AG08396 (cell line): ENCODE data around the gene IKZF5.

Source experiments
- DNase-seq: peaks from one replicate; pipeline ENCODE4 v3.0.0; 2012; ENCODE audit warnings: low spot score, mixed read lengths

Gene IKZF5

GRCh38 chr10:123014772-123015171 is 6.2 kb upstream of the IKZF5 start:
- DNase-seq: no peak

DNA sequence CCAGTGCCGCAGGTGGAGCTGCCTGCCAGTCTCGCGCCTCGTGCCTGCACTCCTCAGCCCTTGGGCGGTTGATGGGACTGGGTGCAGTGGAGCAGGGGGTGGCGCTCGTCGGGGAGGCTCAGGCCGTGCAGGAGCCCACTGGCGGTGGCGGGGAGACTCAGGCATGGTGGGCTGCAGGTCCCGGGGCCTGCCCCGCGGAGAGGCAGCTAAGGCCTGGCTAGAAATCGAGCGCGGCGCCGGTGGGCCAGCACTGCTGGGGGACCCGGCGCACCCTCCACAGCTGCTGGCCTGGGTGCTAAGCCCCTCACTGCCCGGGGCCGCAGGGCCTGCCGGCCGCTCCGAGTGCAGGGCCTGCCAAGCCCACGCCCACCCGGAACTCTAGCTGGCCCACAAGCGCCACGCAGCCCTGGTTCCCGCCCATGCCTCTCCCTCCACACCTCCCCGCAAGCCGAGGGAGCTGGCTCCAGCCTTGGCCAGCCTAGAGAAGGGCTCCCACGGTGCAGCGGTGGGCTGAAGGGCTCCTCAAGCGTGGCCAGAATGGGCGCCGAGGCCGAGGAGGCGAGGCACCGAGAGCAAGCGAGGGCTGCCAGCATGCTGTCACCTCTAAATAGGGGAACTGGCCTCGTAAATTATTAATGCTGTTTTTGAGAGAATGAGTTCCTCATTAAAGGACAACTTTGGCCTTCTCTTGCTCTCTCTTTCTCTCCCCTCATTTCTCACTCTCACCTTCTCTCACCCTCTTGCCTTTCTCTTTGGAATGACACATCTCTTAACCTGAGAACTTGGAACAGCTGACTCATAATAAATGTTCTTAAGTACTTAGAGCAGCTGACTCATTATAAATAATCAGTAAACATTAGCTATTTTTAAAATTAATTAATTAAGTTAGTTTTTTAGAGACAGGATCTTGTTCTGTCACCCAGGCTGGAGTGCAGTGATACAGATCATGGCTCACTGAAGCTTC is 5.1 kb upstream of the IKZF5 start:
- no peak for DNase-seq

DNA sequence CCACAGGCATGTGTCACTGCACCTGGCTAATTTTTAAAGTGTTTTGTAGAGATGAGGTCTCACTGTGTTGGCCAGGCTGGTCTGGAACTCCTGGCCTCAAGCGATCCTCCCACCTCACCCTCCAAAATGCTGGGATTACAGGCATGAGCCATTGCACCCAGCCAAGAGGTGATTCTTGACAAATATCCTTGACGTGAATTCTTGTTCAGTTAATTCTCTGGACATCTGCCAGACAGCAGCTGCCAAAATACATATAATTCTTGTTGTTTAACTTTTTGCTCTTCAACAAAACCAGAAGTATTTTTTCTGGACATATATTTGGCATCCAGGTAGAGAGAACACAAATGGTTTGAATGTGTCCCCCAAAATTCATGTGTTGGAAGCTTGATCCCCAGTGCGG is 3.4 kb upstream of the IKZF5 start:
- DNase-seq: no peak

DNA sequence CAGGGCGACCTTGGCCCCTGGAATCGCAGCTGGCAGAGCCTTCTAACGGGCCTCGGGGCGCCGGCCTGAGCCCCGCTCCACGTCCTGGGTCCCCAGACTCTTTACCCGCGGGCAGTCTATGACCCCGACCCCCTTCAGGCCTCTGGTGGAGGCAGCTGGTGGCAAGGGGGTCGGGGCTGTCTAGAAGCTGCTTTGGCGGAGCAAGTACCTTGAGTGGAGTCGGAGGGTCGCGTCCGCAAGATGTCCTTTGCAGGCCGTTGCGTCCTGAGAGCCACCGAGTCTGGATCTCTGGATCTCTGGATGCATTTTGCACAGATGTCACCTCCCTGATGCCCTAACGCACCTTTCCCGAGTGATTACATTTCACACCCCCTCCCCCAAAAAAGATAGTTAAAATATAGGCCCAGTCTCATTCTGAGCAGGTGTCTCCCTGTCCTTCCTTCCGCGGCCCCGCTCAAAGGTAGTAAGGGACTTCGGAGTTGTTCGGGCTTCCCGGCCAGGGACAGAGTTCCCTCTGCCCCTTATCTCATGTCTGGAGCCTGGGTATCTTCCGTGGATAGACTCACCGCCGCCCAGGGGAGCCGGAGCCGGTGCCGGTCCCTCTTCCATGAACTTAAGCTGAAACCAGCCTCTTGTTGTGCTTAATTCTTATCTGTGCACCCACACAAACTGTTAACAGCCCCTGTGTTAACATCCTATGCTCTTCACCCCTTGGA is 668 bp upstream of the IKZF5 start:
- DNase-seq: peak; percentile 37

- DNase-seq: peak; percentile 71
Observed at GRCh38 chr10:123007558-123008354, 839 bp downstream of the IKZF5 start.

DNA sequence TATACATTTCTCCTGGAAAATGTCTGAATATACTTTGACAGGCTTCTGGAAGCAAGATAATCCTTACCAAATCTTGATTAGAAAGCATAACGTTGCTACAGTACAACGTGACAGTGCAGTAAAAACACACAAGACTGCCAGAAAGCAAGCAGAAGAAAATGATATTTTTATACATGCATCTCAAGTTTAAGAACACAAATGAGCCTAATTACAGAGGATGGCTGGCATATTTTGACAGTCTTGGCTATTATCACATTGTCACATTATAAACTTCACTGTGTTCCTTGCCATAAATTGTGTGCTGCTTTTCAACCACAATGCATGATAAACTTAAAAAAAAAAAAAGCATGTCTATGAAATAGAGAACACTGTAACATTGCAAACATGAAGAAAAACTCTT is 4.3 kb downstream of the IKZF5 start:
- DNase-seq: no peak

DNA sequence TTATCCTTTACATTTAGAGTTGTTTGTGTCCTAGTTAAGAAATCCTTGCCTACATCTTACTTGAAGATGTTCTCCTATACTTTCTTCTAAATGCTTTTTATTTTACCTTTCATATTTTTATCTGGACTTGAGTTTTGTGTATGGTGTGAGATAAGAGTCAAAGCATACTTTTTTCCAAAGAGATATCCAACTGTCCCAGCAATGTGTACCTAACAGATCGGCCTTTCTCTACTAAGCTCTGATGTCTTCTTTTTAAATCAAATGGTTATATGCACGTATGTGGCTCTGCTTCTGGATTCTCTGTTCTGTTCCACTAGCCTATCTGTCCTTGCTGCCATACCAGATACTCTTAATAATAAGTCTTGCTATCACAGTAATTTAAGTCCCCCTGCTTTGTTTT is 7.2 kb downstream of the IKZF5 start:
- DNase-seq: no peak

DNA sequence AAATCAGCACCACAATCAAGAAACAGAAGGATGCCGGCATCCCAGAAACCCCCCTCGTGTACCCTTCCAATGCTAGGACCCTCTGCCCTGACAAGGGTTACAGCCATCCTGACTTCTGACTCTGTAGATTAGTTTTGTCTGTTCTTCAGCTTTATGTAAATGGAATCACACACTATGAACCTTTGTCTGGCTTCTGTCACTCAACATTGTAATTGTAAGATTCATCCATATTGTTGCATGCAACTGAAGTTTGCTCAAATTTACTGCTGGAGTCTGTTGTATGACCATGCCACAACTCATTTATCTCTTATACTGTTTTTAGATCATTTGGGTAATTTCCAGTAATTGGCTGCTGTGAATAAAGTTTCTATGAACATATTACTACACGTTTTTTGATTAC is 8.4 kb downstream of the IKZF5 start:
- no peak for DNase-seq

- no peak for DNase-seq
Observed at GRCh38 chr10:122999347-122999746, 9.2 kb downstream of the IKZF5 start.

DNA sequence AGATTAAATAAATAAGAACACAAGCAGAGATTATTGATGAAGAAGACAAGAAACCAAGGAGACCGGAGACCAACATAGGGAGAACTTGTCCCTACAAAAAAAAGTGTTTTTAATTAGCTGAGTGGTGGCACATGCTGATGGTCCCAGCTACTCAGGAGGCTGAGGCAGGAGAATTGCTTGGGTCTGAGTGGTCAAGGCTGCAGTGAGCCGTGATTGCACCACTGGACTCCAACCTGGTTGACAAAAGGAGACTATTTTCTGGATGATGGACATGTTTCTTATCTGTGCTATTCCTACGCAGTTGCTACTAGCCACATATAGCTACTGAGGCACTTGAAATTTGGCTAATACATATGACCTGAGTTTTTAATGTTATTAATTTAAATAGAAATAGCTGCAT is 9.7 kb downstream of the IKZF5 start:
- DNase-seq: no peak

DNA sequence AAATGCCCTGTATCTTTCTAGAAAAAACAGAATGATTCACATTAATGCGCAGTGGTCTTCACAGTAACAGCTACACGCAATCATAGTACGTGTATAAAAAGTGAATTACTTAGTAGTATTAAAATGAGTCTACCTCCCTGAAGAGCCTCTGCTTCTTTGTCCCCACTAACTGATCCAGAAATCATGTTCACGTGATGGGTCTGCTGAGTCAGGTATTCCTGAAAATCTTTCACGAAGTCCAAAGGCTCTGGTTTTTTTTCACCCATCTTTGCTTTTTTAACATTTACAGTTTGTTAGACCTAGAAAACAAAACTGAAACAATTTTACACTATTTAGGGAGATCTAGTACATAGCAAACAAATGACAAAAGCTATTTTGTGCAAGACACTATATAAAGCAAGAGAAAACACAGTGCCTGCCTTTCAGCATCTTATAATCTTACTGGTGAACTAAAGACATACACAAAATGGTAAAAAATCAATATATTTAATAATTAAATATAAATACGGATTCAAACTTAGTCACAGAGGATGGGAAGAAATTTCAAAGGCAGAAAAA is 10.2 kb downstream of the IKZF5 start:
- DNase-seq: no peak

DNA sequence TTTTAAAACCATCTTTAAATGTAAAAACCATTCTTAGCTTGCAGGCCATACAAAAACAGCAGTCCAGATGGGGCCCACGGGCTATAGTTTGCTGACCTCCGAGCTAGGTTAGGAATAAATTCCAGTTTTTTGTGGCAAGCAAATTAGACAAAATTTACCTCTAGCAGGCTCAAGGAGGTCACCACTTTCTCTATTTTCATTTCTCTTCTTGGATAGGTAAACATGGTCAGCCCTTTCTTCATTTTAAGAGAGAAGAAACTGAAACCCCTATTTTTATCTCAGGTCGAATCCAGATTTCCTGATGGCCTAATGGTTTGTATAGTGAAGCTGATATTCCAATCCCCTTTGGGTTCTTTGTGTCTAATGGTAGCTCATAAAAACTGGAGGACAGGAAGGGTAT is 10.7 kb downstream of the IKZF5 start:
- DNase-seq: no peak

DNA sequence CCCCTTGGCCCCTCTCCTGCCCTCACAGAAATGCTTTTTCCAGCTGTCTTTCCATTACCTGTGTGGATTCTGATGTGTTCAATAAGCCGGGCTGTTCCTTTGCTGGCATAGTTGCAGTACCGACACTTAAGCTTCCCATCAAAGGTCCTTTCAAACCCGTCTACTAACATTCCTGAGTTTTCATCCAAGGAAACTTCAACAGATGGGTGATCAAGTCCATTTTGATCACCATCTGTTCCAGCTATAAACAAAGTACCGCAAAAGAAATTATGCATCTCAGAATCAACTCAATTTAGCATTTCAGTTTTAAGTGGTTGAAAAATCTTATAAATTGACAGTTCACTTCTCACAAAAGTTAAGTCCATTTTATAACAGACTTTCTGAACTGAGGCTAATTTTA is 12.7 kb downstream of the IKZF5 start:
- DNase-seq: no peak

- no peak for DNase-seq
Observed at GRCh38 chr10:122993797-122994336, 14.7 kb downstream of the IKZF5 start.

- DNase-seq: no peak
Observed at GRCh38 chr10:122992031-122992585, 16.5 kb downstream of the IKZF5 start.

DNA sequence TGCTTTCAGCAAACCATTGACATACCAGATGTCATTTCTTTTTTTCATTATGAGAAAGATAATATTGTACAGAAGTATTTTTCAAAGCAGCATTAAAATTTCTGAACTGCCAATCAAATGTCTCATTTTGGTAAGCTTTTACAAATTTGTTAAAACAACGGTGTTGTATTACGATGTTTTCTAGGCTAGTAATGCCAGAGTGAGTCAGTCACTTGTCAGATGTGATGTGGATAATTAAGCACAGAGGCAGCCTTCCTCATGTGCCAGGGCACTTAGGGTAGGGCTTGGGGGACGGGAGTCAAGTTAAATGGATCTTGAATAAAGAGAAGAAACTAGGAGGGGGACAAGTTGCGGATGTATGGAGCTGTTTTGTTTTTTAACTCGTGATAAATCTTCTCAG is 18.3 kb downstream of the IKZF5 start:
- DNase-seq: no peak

GRCh38 chr10:122988501-122988900 is 20.1 kb downstream of the IKZF5 start:
- no peak for DNase-seq

- peak; percentile 51 for DNase-seq
Observed at GRCh38 chr10:122986335-122986734, 22.3 kb downstream of the IKZF5 start.

DNA sequence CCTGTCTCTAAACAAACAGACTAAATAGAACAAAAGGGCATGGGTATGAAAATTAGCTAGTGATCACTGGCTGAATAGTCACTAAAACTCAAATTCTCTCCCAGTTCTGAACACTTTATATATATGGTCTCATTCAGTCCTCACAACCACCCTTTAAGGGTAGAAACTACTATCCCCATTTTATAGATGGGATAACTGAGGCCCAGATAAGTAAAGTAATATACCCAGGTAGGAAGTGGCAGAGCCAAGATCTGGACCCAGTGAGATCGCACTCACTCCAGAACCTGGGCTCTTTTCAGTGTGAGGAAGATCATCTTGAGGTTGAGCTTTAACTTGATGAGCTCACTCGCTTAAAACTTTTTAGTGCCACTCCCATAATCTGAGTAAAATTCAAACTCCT is 23.9 kb downstream of the IKZF5 start:
- no peak for DNase-seq

DNA sequence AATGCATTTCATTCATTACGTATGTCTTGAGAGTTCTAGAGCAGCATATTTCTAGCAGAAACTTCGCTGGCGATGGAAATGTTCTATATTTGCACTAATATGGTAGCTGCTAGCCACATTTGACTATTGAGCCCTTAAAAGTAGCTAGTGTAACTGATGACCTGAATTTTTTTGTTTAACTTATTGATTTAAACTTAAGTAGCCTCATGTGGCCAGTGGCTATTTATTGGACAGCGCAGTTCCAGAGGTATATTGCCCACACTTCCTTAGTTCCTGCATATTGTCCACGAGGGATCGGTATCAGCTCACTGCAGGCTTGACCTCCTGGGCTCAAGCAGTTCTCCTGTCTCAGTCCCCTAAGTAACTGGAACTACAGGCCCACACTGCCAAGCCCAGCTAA is 24.7 kb downstream of the IKZF5 start:
- no peak for DNase-seq

DNA sequence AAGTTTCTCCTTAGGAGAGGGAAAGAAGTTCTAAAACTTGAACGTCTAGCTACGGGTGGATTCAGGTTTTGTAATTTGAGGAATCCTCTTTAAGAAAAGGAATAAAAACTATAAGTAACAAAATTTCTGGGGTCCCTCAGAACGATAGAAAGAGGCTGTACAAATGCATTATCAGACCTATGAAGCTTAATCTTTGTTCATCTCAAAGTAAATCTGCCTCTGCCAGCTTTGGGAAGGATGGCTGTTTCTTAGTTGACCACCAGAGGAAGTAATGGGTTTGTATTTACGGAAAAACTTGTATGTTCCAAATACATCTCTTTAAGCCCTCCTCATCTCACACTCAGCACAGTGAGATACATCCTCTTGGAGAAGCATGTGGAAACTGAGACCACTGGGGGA is 27.5 kb downstream of the IKZF5 start:
- DNase-seq: peak; percentile 49
